Measurements from ENCODE around the gene CACNA1A. TPM values are rescaled to one million over a fixed set of nuclear protein-coding genes. Genes with fewer than 3 reads are reported as not detected.

CACNA1A gene
- total and polyA plus RNA-seq, 11 donors: 0.17 to 1.2 (median 0.67) TPM

DNA sequence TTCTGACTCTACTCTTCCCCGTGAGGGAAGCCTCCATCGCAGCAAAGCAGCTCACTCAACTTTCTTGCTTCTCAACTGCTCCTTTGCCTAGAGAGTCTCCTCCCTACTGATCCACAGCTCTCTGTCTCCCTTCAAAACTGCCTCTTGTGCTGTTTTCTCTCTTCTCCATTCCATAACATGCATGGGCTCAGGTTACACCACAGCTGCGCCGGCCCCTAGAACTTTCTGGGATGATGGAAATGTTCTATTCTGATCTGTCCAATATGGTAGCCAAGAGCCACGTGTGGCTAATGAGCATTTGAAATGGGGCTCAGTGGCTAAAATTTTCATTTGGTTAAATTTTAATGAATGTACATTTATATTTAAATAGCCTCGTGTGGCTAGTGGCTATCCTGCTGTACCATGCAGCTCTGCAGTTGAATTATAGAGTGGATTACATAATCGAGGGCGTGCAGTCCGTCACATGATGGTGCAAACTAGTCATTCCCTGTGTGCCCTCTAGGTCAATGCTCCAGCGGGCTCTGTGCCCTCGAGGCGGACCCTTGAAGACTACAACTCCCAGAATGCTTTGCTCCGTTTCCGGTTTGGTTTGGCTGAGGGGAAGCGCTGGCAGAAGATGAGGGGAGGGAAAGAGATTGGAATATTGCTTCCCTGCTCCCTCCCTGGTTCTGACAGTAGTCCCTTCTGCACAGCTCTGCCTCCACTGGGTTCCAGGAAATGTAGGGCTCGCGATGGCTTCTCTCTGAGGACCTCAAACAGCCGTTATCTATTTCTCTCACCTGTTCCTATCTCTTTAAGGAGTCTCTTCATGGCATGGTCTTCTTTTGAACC, 109.8 kb downstream of the CACNA1A start:
- Histone ChIP-seq H3K4me1 (peaks cover 0 to 6% (median 0%) of the 10 kb centered on the region in 12 donors), H3K27ac (no peak overlapping the region), H3K4me3 (no peak overlapping the region), H3K36me3 (no peaks in the 10 kb centered on the region), H3K9me3 (peaks cover 0 to 5% (median 0%) of the 10 kb centered on the region in 12 donors), H3K27me3 (peaks cover 0 to 28% (median 0%) of the 10 kb centered on the region in 9 donors)
- TF ChIP-seq, protein P1, sequence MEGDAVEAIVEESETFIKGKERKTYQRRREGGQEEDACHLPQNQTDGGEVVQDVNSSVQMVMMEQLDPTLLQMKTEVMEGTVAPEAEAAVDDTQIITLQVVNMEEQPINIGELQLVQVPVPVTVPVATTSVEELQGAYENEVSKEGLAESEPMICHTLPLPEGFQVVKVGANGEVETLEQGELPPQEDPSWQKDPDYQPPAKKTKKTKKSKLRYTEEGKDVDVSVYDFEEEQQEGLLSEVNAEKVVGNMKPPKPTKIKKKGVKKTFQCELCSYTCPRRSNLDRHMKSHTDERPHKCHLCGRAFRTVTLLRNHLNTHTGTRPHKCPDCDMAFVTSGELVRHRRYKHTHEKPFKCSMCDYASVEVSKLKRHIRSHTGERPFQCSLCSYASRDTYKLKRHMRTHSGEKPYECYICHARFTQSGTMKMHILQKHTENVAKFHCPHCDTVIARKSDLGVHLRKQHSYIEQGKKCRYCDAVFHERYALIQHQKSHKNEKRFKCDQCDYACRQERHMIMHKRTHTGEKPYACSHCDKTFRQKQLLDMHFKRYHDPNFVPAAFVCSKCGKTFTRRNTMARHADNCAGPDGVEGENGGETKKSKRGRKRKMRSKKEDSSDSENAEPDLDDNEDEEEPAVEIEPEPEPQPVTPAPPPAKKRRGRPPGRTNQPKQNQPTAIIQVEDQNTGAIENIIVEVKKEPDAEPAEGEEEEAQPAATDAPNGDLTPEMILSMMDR (IDR thresholded peaks at IDR 0.05): no peak
- intact Hi-C loops (cut with DNase I): loop anchor here in 1 of 10 donors (2.0 kb wide), 1 partner anchor 44 kb away; no protein-coding TSS in a partner anchor
- peak in 3 of 4 donors; percentile 26 to 48 (median 46) for ATAC-seq
- 30 to 33% (median 33%) methylated on average over 18 of the region's 18 CpGs for WGBS, 4 donors
- DNase-seq: peak in 2 of 5 donors; percentile 27 to 30

DNA sequence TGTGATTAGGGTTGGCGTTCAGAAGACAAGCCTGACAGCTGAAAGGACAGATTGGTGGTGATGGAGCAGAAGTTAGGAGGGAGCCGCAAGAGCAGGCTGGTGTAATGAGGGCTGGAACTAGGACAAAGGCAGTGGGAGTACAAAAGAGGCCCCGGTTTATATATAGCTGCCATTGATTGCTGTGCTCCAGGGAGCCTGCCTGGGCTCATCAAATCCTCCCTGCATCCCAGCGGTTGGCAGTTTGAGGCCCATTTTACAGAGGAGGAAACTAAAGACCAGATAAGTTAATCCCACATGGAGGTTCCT, 123.7 kb downstream of the CACNA1A start:
- no peaks in the 10 kb centered on the region for H3K36me3 ChIP-seq
- no peak for DNase-seq
- H3K4me3 ChIP-seq: no peak overlapping the region
- no peak overlapping the region for H3K27ac ChIP-seq
- H3K4me1 ChIP-seq: no peaks in the 10 kb centered on the region
- no peak for ATAC-seq
- peaks cover 0 to 7% (median 0%) of the 10 kb centered on the region in 12 donors for H3K9me3 ChIP-seq
- peaks cover 0 to 6% (median 0%) of the 10 kb centered on the region in 9 donors for H3K27me3 ChIP-seq
- intact Hi-C loops (cut with DNase I): no loop called here
- TF ChIP-seq, protein P1 (IDR thresholded peaks at IDR 0.05): no peak
- TF ChIP-seq POLR2A (IDR thresholded peaks at IDR 0.05): no peak
- WGBS, 4 donors: 49 to 71% (median 52%) methylated on average over 3 to 4 of the region's 4 CpGs

DNA sequence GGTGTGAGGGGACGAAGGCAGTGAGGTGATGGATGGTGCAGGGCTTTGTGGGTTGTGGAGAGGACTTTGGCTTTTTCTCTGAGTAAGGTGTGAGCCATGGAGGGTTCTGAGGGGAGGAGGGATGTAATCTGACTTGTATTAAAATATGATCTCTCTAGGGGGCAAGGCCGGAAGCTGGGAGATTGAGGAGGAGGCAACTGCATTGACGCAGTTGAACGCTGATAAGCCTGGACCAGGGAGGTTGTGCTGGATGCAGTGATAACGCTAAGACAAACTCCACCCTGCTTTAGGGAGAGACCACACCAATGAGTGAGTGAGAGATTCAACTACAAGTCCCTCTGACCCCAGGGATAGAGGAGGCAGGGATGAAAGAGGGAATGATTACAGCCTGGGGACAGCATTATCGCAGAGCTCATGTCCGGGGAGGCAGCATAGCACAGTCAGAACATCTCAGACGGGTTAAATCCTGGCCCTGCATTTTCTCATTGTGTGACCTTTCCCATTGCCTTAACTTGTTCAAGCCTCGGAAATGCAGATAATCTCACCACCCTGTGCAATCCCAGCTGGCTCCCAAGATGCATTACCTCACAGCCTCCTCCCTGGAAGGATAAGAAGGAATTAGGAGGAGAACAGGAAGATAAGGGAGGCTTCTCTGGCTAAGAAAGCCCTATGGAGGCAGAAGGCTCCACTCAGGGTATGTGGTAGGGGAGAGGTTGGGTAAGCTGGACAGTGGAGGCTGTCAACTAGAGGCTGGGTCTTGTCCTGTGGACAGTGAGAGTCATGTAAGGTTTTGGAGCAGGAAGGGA, 124.2 kb downstream of the CACNA1A start:
- Histone ChIP-seq H3K9me3 (peaks cover 0 to 12% (median 0%) of the 10 kb centered on the region in 12 donors), H3K27ac (no peak overlapping the region), H3K27me3 (peaks cover 0 to 6% (median 0%) of the 10 kb centered on the region in 9 donors), H3K36me3 (no peaks in the 10 kb centered on the region), H3K4me3 (no peak overlapping the region), H3K4me1 (no peaks in the 10 kb centered on the region)
- intact Hi-C loops (cut with DNase I): no loop called here
- TF ChIP-seq, protein P1 (IDR thresholded peaks at IDR 0.05): no peak
- TF ChIP-seq POLR2A (IDR thresholded peaks at IDR 0.05): no peak
- DNase-seq (no peak), ATAC-seq (peak in 2 of 4 donors; percentile 22 to 41)
- WGBS, 4 donors: 28 to 37% (median 34%) methylated on average over 8 to 9 of the region's 9 CpGs

DNA sequence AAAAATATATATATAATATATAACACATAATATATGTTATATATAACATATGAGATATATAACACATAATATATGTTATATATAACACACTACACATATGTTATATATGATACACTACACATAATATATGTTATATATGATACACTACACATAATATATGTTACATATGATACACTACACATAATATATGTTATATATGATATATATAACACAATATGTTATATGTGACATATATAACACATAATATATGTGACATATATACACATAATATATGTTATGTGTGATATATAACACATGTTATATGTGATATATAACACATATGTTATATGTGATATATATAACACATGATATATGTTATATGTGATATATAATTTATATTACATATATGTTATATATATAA, 129.7 kb downstream of the CACNA1A start:
- Histone ChIP-seq H3K36me3 (no peaks in the 10 kb centered on the region), H3K4me1 (no peaks in the 10 kb centered on the region), H3K27me3 (peaks cover 0 to 6% (median 0%) of the 10 kb centered on the region in 9 donors), H3K4me3 (no peak overlapping the region), H3K9me3 (peaks cover 0 to 23% (median 6%) of the 10 kb centered on the region in 12 donors), H3K27ac (no peak overlapping the region)
- ATAC-seq: no peak
- intact Hi-C loops (cut with DNase I): no loop called here
- no peak for DNase-seq
- no peak for TF ChIP-seq POLR2A (IDR thresholded peaks at IDR 0.05)
- TF ChIP-seq, protein P1 (IDR thresholded peaks at IDR 0.05): no peak

All from heart left ventricle (tissue), 16 donors.